Occipital lobe (tissue), 2 donors: ENCODE measurements around the gene INSM2. TPM values are rescaled to one million over a fixed set of nuclear protein-coding genes. Genes with fewer than 3 reads are reported as not detected.
A peak's percentile ranks its signal among the peaks of the same experiment; 100 is the strongest.

Experiments
- DNase-seq: peaks from one replicate; lab custom pipeline; 2025; lab: John Stamatoyannopoulos, UW
- total RNA-seq: library from RNA; depleted of rRNA; stranded (reverse); fragments of >200 nt; gene quantifications from one replicate; pipeline ENCODE4 v1.2.3, GENCODE V29; 2014

INSM2 gene
- total RNA-seq, 1 donor from 2014 or later: 0.47 TPM

DNA sequence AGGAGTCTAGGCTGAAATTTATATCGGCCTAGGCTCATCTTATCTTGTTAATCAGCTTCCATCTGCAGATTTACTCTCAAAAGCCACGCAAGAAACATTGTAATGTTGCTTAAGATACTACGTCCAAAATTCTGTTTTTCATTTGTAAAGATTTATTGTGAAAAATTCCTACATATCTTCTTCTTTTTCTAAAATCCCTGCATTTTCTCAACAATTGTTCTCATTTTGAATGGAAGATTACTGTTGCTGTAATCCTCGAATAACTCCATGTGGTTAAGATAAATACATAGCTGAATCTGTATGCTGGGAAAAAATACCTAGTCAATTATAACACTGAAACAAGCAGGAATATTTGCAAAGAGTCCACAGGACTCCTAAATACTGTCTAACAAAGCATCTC lies 15.6 kb downstream of the INSM2 start:
- DNase-seq: no peak

DNA sequence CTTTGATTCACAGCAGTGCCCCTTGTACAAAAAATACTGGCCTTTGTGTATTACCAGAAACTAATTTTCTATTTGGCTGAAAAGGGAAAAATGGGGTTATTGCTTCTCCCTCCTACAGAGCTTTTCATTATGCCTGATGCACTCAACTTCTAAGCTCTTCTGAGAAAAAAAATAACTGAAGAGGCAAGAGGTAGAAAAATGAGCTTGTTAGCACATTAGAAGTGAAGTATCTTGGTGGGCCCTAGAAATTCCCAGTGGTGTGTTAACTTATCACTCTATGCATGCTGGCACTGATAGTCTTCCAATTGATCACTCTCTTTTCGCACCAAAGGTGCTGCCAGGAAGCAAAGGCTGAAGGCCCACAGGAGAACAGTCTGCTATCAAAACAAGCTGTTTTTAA lies 17.1 kb downstream of the INSM2 start:
- no peak for DNase-seq

DNA sequence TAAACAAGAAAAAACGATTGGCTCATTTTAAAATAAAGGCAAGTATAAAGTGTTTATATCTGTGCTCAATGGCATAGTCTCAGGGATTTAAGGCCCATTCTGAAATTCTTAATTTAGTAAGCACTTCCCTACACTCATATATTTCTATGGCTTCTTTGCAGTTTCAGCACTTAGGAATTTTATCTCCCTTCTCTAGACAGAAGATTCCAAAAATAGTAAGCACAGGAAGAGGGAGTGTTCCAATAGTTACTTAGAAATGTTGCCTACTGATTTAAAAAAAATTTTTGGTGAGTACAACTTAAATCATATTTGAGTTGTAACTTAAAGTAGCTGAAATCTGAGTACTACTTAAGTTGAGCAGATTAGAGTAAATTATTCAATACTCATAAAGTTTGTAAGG lies 19.8 kb downstream of the INSM2 start:
- DNase-seq: no peak

DNA sequence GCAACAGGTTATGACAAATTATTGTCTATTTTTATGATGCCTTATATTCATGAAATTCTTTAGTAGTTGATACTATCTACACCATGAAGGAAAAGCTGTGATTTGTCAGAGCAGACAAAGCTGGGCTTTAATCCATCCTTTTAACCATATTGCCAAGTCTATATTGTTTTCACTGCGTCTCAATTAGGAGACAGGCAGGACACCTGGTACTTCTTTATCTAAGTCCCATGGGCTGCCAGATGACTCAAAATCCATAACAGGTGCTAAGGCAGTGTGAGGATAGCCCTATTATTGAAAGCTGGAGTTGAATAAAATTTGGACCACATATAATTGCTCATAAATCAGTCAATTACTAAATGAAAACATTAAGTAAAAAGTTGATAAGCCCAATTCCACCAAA lies 22.6 kb downstream of the INSM2 start:
- no peak for DNase-seq

- no peak for DNase-seq
Measured at GRCh38 chr14:35557221-35557747, 23.3 kb downstream of the INSM2 start.

DNA sequence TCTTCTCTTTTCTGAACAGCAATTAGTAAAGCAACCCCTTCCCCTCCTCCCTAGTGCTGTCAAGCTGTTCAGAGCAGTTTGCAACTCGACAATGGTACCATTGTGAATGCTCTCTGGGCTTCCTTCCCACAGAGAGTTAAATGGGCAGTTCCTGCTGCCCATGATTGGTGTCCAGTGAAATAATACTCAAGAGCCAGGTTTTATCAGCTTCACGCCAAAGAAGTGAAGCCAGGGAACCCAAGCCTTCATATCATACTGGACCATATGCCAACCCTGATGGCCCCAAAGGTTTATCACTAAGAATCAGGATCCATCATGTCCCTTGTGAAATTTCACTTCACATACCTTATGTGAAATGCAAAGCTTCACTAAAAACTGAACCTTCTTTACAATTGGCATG lies 24.7 kb downstream of the INSM2 start:
- peak; percentile 8 for DNase-seq

GRCh38 chr14:35565871-35566464 lies 32.0 kb downstream of the INSM2 start:
- DNase-seq: no peak

- DNase-seq: no peak
Measured at GRCh38 chr14:35571598-35571997, 37.6 kb downstream of the INSM2 start.

GRCh38 chr14:35573911-35574310 lies 39.9 kb downstream of the INSM2 start:
- no peak for DNase-seq

- DNase-seq: no peak
Measured at GRCh38 chr14:35576260-35576659, 42.3 kb downstream of the INSM2 start.

GRCh38 chr14:35576856-35577255 lies 42.9 kb downstream of the INSM2 start:
- DNase-seq: no peak

GRCh38 chr14:35578135-35578534 lies 44.2 kb downstream of the INSM2 start:
- no peak for DNase-seq

DNA sequence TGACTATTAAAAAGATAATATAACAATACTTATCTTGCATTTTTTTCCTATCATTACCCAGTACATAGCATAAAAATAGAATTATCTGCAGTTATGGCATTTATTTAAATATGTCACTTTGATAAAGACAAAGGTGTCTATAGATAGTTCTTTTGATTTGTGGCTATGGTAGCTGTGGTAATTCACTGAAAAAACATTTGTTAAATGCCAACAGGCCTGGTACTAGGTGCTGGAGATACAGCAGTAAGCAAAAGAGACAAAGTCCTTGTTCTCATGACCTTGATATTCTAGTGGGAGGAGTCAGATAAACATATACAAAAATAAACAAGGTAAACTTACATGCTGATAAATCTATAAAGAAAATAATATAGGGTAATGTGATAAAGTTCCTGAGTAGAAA lies 44.7 kb downstream of the INSM2 start:
- DNase-seq: no peak

Other genes starting within 250 kb of the INSM2 start
- gene PSMA6, start 241.8 kb upstream of the INSM2 start, total RNA-seq: 175 TPM
- 46.9 TPM for gene NFKBIA, start 129.4 kb upstream of the INSM2 start, total RNA-seq